ENCODE results near the gene NKD1.
"Not testable (repeated sequence)": the region's sequence is repeated elsewhere in the genome, so short reads cannot be mapped to it uniquely, and the experiment has no call there.

NKD1 gene

GRCh38 chr16:50573279-50573678, 25.1 kb downstream of the NKD1 start:
- no peaks in the 10 kb centered on the region for H3K27me3 ChIP-seq (ENCODE audit: insufficient read depth, low read length)
- H3K4me1 ChIP-seq (ENCODE audit: insufficient read depth, low read length): peaks cover 9% of the 10 kb centered on the region
- no peak overlapping the region for H2AFZ ChIP-seq (ENCODE audit: low read depth, low read length)

DNA sequence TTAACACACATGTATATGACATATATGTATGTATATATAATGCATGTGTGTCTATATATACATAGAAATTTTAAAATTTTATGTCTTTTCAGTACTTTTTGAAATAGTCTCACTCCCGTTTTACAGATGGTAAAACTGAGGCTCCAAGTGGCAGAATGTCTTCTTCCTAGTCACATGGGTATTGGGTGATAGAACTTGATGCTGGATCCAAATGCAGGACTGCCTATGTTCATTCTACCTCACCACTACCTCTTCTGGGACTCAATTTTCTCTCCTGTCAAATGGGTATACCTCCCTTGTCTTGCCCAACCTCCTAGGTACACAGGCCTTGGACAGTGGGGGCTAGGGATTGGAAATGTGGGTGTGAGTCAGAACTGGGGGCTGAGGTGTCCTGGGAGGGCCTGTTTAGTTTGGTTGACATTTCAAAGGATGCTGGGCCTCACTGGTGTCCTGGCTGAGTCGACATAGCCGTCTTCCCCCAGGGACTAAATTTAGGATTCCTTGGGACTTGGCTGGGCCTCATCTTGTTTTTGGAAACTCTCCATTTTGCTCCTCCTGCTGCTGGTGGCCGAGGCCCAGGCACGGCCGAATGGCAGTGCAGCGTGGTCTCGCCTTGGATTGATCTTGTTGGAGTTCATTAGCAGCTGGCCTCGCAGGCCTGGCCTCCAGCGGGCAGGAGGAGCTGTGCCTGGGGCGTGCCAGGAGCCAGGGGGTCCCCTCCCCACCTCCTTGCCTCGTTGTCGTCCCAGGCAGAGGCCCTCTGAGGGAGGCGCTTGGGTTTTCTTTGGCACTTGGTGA, 25.9 kb downstream of the NKD1 start:
- Histone ChIP-seq H2AFZ (ENCODE audit: low read depth, low read length) (no peak overlapping the region), H3K27me3 (ENCODE audit: insufficient read depth, low read length) (no peaks in the 10 kb centered on the region), H3K36me3 (ENCODE audit: insufficient read depth, low read length) (no peaks in the 10 kb centered on the region), H3K9me3 (ENCODE audit: low read length) (peaks cover 3% of the 10 kb centered on the region), H3K4me1 (ENCODE audit: insufficient read depth, low read length) (peaks cover 9% of the 10 kb centered on the region), H3K4me3 (ENCODE audit: low read length) (no peak overlapping the region)

More at GRCh38 chr16:50573279-50573678, 25.1 kb downstream of the NKD1 start:
- no peaks in the 10 kb centered on the region for H3K9me3 ChIP-seq (ENCODE audit: low read length)
- H3K4me3 ChIP-seq (ENCODE audit: low read length): no peak overlapping the region
- H3K36me3 ChIP-seq (ENCODE audit: insufficient read depth, low read length): no peaks in the 10 kb centered on the region

DNA sequence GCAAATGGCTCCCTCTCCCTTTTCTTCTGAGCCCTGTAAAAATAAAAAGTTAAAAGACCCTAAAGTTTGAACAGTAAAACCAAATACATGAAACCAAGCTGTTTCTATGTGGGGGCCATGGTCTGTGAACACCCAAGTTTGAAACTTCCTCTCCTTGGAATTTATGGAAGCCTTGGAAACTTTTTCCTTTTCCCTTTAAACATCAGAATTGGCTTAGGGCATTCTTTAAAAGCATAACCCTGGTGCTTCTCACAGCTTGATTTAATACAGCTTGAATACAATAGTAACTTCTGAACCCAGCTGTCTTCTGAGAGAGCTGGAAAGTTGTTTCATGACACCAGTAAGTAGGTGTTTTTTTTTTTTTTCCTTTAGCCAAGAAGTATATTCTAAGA, 26.5 kb downstream of the NKD1 start:
- peaks cover 3% of the 10 kb centered on the region for H3K9me3 ChIP-seq (ENCODE audit: low read length)
- H2AFZ ChIP-seq (ENCODE audit: low read depth, low read length): no peak overlapping the region
- peaks cover 9% of the 10 kb centered on the region for H3K4me1 ChIP-seq (ENCODE audit: insufficient read depth, low read length)
- no peaks in the 10 kb centered on the region for H3K27me3 ChIP-seq (ENCODE audit: insufficient read depth, low read length)
- no peaks in the 10 kb centered on the region for H3K36me3 ChIP-seq (ENCODE audit: insufficient read depth, low read length)
- no peak overlapping the region for H3K4me3 ChIP-seq (ENCODE audit: low read length)

DNA sequence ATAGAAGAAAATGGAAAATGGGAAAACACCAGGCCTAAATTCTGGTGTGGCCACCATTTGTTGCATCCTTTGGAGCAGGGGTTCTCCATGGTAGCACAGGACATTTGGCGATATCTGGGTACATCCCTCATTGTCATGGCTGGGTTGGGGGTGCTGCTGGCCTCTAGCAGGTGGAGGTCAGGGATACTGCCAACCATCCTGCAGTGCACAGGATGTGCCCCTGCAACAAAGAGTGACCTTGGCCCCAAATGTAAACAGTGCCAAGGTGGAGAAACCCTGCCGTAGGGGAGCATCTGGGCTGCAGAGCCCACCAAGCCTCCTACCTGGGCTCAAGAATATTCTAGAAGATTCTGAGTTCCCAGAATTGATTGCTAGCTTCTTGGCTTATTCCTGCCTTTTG, 27.5 kb downstream of the NKD1 start:
- Histone ChIP-seq H3K4me1 (ENCODE audit: insufficient read depth, low read length) (peaks cover 9% of the 10 kb centered on the region), H3K4me3 (ENCODE audit: low read length) (no peak overlapping the region), H3K9me3 (ENCODE audit: low read length) (peaks cover 3% of the 10 kb centered on the region), H3K36me3 (ENCODE audit: insufficient read depth, low read length) (no peaks in the 10 kb centered on the region), H2AFZ (ENCODE audit: low read depth, low read length) (no peak overlapping the region), H3K27me3 (ENCODE audit: insufficient read depth, low read length) (no peaks in the 10 kb centered on the region)

- Histone ChIP-seq H3K4me3 (ENCODE audit: low read length) (no peak overlapping the region), H3K27me3 (ENCODE audit: insufficient read depth, low read length) (no peaks in the 10 kb centered on the region), H3K9me3 (ENCODE audit: low read length) (peaks cover 3% of the 10 kb centered on the region), H3K36me3 (ENCODE audit: insufficient read depth, low read length) (no peaks in the 10 kb centered on the region), H3K4me1 (ENCODE audit: insufficient read depth, low read length) (peaks cover 9% of the 10 kb centered on the region), H2AFZ (ENCODE audit: low read depth, low read length) (no peak overlapping the region)
These were observed 28.4 kb downstream of the NKD1 start for GRCh38 chr16:50576403-50577113.

DNA sequence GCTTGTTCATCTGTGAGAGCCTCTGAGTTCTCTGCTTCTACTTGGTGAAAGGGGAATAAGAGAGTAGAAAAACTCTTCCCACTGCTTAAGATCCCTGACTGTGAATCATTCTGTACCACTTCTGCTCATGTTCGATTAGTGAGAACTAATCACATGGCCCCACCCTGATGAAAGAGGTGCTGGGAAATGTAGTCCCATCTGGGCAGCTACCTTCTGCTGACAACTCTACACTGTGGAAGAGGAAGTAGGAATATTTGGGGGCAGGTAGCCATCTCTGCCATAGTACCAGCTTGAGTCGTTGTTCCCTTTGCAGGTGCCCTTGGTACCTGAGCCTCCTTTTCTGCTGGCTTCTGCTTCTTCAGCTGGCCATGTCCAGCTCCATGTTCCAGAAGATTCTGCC, 29.9 kb downstream of the NKD1 start:
- Histone ChIP-seq H3K4me3 (ENCODE audit: low read length) (no peak overlapping the region), H3K36me3 (ENCODE audit: insufficient read depth, low read length) (no peaks in the 10 kb centered on the region), H3K27me3 (ENCODE audit: insufficient read depth, low read length) (no peaks in the 10 kb centered on the region), H2AFZ (ENCODE audit: low read depth, low read length) (no peak overlapping the region), H3K4me1 (ENCODE audit: insufficient read depth, low read length) (peaks cover 9% of the 10 kb centered on the region), H3K9me3 (ENCODE audit: low read length) (peaks cover 3% of the 10 kb centered on the region)

DNA sequence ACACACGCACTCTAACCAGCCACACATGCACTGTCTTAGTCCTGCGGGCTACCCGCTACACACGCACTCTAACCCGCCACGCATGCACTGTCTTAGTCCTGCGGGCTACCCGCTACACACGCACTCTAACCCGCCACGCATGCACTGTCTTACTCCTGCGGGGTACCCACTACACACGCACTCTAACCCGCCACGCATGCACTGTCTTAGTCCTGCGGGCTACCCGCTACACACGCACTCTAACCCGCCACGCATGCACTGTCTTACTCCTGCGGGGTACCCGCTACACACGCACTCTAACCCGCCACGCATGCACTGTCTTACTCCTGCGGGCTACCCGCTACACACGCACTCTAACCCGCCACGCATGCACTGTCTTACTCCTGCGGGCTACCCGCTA, 31.2 kb downstream of the NKD1 start:
- H3K36me3 ChIP-seq (ENCODE audit: insufficient read depth, low read length); H3K4me1 ChIP-seq (ENCODE audit: insufficient read depth, low read length); H2AFZ ChIP-seq (ENCODE audit: low read depth, low read length); H3K27me3 ChIP-seq (ENCODE audit: insufficient read depth, low read length); H3K9me3 ChIP-seq (ENCODE audit: low read length); H3K4me3 ChIP-seq (ENCODE audit: low read length): not testable (repeated sequence)

GRCh38 chr16:50580180-50580798, 32.1 kb downstream of the NKD1 start:
- Histone ChIP-seq H3K4me3 (ENCODE audit: low read length) (no peak overlapping the region), H3K4me1 (ENCODE audit: insufficient read depth, low read length) (no peaks in the 10 kb centered on the region), H3K9me3 (ENCODE audit: low read length) (peaks cover 3% of the 10 kb centered on the region), H3K27me3 (ENCODE audit: insufficient read depth, low read length) (no peaks in the 10 kb centered on the region), H2AFZ (ENCODE audit: low read depth, low read length) (no peak overlapping the region), H3K36me3 (ENCODE audit: insufficient read depth, low read length) (no peaks in the 10 kb centered on the region)

DNA sequence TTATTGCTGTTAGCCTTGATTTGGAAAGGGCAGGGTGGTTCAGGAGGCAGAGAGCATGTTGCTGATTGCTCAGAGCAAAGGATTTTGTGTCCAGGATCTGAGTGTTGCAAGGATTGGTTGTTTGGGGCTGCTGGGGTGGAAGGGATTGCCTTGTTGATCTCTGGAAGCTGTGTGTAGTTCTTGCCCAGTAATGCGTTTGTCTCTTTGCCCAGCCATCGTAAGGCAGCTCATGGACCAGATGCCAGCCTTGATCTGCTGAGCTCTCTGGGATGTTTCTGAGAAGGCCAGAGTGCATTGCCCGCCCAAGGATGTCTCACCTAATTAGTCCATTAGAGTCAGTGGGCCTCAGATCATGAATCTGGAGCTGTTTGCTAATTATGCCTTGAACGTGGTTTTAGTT, 33.6 kb downstream of the NKD1 start:
- Histone ChIP-seq H3K9me3 (ENCODE audit: low read length) (peaks cover 6% of the 10 kb centered on the region), H3K4me3 (ENCODE audit: low read length) (no peak overlapping the region), H3K4me1 (ENCODE audit: insufficient read depth, low read length) (no peaks in the 10 kb centered on the region), H3K36me3 (ENCODE audit: insufficient read depth, low read length) (no peaks in the 10 kb centered on the region), H3K27me3 (ENCODE audit: insufficient read depth, low read length) (no peaks in the 10 kb centered on the region), H2AFZ (ENCODE audit: low read depth, low read length) (no peak overlapping the region)

DNA sequence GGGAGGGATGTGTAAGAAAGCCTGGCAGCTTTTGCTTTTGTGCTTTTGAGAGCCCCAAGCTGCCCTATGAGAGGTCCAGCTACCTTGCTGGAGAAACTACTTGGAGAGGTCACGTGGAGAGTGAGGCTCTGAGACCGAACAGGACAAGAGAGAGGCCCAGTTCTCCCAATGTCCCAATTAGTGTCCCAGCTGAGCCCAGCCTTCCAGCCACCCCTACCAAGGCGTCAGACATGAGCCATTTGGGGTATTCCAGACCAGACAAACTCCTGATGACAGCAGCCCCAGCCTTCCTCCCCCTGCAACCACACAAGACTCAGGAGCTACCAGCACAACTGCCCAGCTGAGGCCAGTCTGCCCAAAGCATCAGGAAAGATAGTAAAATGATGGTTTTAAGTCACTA, 35.0 kb downstream of the NKD1 start:
- Histone ChIP-seq H3K36me3 (ENCODE audit: insufficient read depth, low read length) (no peaks in the 10 kb centered on the region), H3K27me3 (ENCODE audit: insufficient read depth, low read length) (no peaks in the 10 kb centered on the region)

GRCh38 chr16:50584033-50584722, 36.0 kb downstream of the NKD1 start:
- H3K4me3 ChIP-seq (ENCODE audit: low read length): no peak overlapping the region
- H3K9me3 ChIP-seq (ENCODE audit: low read length): peaks cover 3% of the 10 kb centered on the region
- no peak overlapping the region for H2AFZ ChIP-seq (ENCODE audit: low read depth, low read length)
- no peaks in the 10 kb centered on the region for H3K27me3 ChIP-seq (ENCODE audit: insufficient read depth, low read length)
- no peaks in the 10 kb centered on the region for H3K36me3 ChIP-seq (ENCODE audit: insufficient read depth, low read length)
- H3K4me1 ChIP-seq (ENCODE audit: insufficient read depth, low read length): no peaks in the 10 kb centered on the region

More for the DNA sequence above, 35.0 kb downstream of the NKD1 start:
- H3K4me1 ChIP-seq (ENCODE audit: insufficient read depth, low read length): no peaks in the 10 kb centered on the region
- H2AFZ ChIP-seq (ENCODE audit: low read depth, low read length): no peak overlapping the region
- no peak overlapping the region for H3K4me3 ChIP-seq (ENCODE audit: low read length)
- peaks cover 6% of the 10 kb centered on the region for H3K9me3 ChIP-seq (ENCODE audit: low read length)

DNA sequence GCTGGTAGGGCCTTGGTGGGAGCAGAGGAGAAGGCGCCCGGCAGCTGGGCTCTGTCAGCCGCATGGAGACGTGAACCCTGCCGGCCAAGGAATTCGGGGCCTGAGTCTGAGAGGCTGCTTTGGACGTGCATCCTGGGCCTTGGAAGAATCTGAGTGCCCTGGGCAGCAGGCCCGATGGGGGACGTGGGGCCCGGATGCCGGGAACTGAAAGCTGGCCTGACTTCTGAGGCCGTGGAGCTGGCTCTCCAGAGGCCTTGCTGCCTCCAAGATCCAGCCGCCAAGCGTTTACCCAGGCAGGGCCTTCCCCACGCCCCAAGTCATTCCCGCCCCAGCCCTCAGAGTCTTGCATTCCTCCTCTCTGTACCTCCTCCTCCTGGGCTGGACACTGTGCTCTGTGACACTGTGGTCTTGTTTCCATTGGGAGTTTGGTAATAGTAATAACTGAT, 37.2 kb downstream of the NKD1 start:
- H2AFZ ChIP-seq (ENCODE audit: low read depth, low read length): no peak overlapping the region
- peaks cover 3% of the 10 kb centered on the region for H3K9me3 ChIP-seq (ENCODE audit: low read length)
- H3K27me3 ChIP-seq (ENCODE audit: insufficient read depth, low read length): no peaks in the 10 kb centered on the region
- no peak overlapping the region for H3K4me3 ChIP-seq (ENCODE audit: low read length)
- H3K36me3 ChIP-seq (ENCODE audit: insufficient read depth, low read length): no peaks in the 10 kb centered on the region
- no peaks in the 10 kb centered on the region for H3K4me1 ChIP-seq (ENCODE audit: insufficient read depth, low read length)

DNA sequence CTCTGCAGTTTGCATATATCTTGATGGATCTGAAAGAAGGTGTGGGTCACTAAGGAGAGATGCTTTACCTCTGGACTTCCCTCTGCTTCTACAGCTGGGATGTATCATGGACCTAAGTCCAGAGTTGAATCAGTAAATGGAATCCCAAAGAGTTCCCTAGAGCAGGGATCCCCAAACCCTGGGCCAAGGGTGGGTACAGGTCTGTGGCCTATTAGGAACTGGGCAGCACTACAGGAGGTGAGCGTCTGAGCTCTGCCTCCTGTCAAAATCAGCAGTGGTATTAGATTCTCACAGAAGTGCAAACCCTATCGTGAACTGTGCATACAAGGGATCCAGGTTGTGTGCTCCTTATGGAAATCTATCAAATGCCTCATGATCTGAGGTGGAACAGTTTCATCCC, 39.3 kb downstream of the NKD1 start:
- no peaks in the 10 kb centered on the region for H3K36me3 ChIP-seq (ENCODE audit: insufficient read depth, low read length)
- H3K27me3 ChIP-seq (ENCODE audit: insufficient read depth, low read length): no peaks in the 10 kb centered on the region
- no peak overlapping the region for H2AFZ ChIP-seq (ENCODE audit: low read depth, low read length)
- no peaks in the 10 kb centered on the region for H3K4me1 ChIP-seq (ENCODE audit: insufficient read depth, low read length)
- H3K4me3 ChIP-seq (ENCODE audit: low read length): no peak overlapping the region
- H3K9me3 ChIP-seq (ENCODE audit: low read length): peaks cover 3% of the 10 kb centered on the region

Measured in neuron (in vitro differentiated cells).